K562 (cell line): Measurements from ENCODE around the gene RAB43. TPM values are rescaled to one million over a fixed set of nuclear protein-coding genes. Genes with fewer than 3 reads are reported as not detected.

ENCODE experiments used
- ATAC-seq: fragments of 200-7000 bp; cut with Tn5 transposase; 3 replicates; pipeline ENCODE4 v1.9.1; 2020; ENCODE audit warnings: moderate library complexity
- BruUV-seq: library from RNA; stranded (reverse); fragments of 400-500 nt; replicated peaks from 2 replicates; lab custom pipeline; 2021; lab: Mats Ljungman, UMichigan
- CTCF ChIA-PET: fragments of 300-600 bp; formaldehyde crosslinking; extraction: SDS; loops from one replicate; lab custom pipeline; 2021; ENCODE audit warnings: low intra/inter-chr PET ratio; lab: Yijun Ruan, JAX
- POLR2A ChIA-PET: fragments of 300-600, 350-650 bp; sonication (Branson Sonifier 250); formaldehyde crosslinking; extraction: SDS; loops from one replicate; lab custom pipeline; 2021; ENCODE audit warnings: antibody characterized with exemption, inconsistent platforms; lab: Yijun Ruan, JAX
- DNase-seq, 4 experiments: peaks; one replicate each; pipeline versions ENCODE4 v3.0.0 to v3.0.0-alpha.2; 2011 to 2018; ENCODE audit warnings: low spot score in 3 of 4, mixed read lengths in 3 of 4; ENCODE audit errors: extremely low read depth in 1 of 4
- FAIRE-seq: peaks from 2 replicates; lab custom pipeline; 2011; peaks lifted over from hg19 to GRCh38; lab: Jason Lieb, UNC
- H2AFZ ChIP-seq: 2 replicates; pipeline ENCODE4 v1.6.0; 2011; ENCODE audit warnings: low read depth, low read length, control low read depth, inconsistent platforms
- H3K27ac ChIP-seq: fragments of 200-600 bp; 3 replicates; pipeline ENCODE4 v1.8.0; 2011; ENCODE audit warnings: low read depth, mild to moderate bottlenecking, control low read depth, inconsistent platforms, low read length, moderate library complexity, mixed read lengths; ENCODE audit errors: extremely low read depth
- H3K27me3 ChIP-seq, 2 experiments: fragments of 300-600 bp in 1 of 2; 2 replicates in 1 of 2; 3 replicates in 1 of 2; pipeline versions ENCODE4 v1.6.0 to v1.8.0; 2011; ENCODE audit warnings: inconsistent platforms in 2 of 2, low read length in 2 of 2, mild to moderate bottlenecking in 1 of 2, mixed read lengths in 1 of 2, moderate library complexity in 1 of 2; ENCODE audit not compliant: control insufficient read depth in 2 of 2, insufficient read depth in 2 of 2
- H3K36me3 ChIP-seq: fragments of 300-600 bp; 3 replicates; pipeline ENCODE4 v1.8.0; 2011; ENCODE audit warnings: mild to moderate bottlenecking, low read length, inconsistent platforms; ENCODE audit not compliant: control insufficient read depth, insufficient read depth
- H3K4me1 ChIP-seq, 2 experiments: fragments of 200-600 bp in 1 of 2; replicated peaks in 1 of 2; 2 replicates in 1 of 2; 3 replicates in 1 of 2; pipeline versions ENCODE4 v1.5.1 to v1.8.0; 2011; ENCODE audit warnings: inconsistent platforms in 2 of 2, low read length in 2 of 2, mild to moderate bottlenecking in 1 of 2, mixed read lengths in 1 of 2, moderate library complexity in 1 of 2; ENCODE audit not compliant: control insufficient read depth in 2 of 2, insufficient read depth in 2 of 2
- H3K4me2 ChIP-seq: 2 replicates; pipeline ENCODE4 v1.6.1; 2011; ENCODE audit warnings: low read length, control low read depth, inconsistent platforms, mixed read lengths; ENCODE audit not compliant: insufficient read depth
- H3K4me3 ChIP-seq: fragments of 200-600 bp; sonication (generic), shearing (Covaris generic); 2 replicates; pipeline ENCODE4 v1.5.1; 2016; ENCODE audit warnings: control low read depth, inconsistent platforms
- H3K79me2 ChIP-seq: fragments of 200-600 bp; 3 replicates; pipeline ENCODE4 v1.8.0; 2011; ENCODE audit warnings: low read length, inconsistent platforms; ENCODE audit not compliant: control insufficient read depth, insufficient read depth
- H3K9ac ChIP-seq, 2 experiments: 2 replicates each; pipeline versions ENCODE4 v1.6.0 to v1.6.1; 2011; ENCODE audit warnings: low read depth in 2 of 2, low read length in 2 of 2, control low read depth in 1 of 2, inconsistent platforms in 1 of 2, mild to moderate bottlenecking in 1 of 2, mixed read lengths in 1 of 2; ENCODE audit not compliant: insufficient read depth in 1 of 2
- H3K9me1 ChIP-seq: one replicate; pipeline ENCODE4 v1.6.0; 2011; ENCODE audit warnings: inconsistent platforms, mild to moderate bottlenecking, low read length, moderate library complexity; ENCODE audit not compliant: control insufficient read depth, insufficient read depth
- H3K9me3 ChIP-seq: replicated peaks from 2 replicates; pipeline ENCODE4 v1.5.1; 2011; ENCODE audit warnings: low read depth, low read length, inconsistent platforms; ENCODE audit not compliant: control insufficient read depth, insufficient read depth
- H4K20me1 ChIP-seq: replicated peaks from 2 replicates; pipeline ENCODE4 v1.6.1; 2011; ENCODE audit warnings: low read length, inconsistent platforms, mixed read lengths; ENCODE audit not compliant: control insufficient read depth, insufficient read depth
- BCL6 ChIP-seq: fragments of 250-450 bp; sonication (Bioruptor Pico); IDR thresholded peaks from 2 replicates; pipeline ENCODE4 v1.4.0; 2020
- CSDE1 ChIP-seq, 2 experiments: fragments of 450-650 bp; IDR thresholded peaks; 2 replicates each; pipeline ENCODE4 v1.6.1; 2016; ENCODE audit warnings: mild to moderate bottlenecking in 1 of 2
- E2F3 ChIP-seq: fragments of 250-450 bp; sonication (Bioruptor Pico); IDR thresholded peaks from 2 replicates; pipeline ENCODE4 v1.4.0; 2020; ENCODE audit warnings: mild to moderate bottlenecking
- E2F4 ChIP-seq: sonication (generic); formaldehyde crosslinking; IDR thresholded peaks from 2 replicates; pipeline ENCODE4 v1.8.0; 2022; ENCODE audit warnings: mild to moderate bottlenecking, low read depth, missing genetic modification reagents
- EGR1 ChIP-seq: fragments of 450-650 bp; conservative IDR thresholded peaks from 2 replicates; pipeline ENCODE4 v1.6.1; 2017; ENCODE audit warnings: mild to moderate bottlenecking
- FOXP1 ChIP-seq: sonication (generic); formaldehyde crosslinking; IDR thresholded peaks from 2 replicates; pipeline ENCODE4 v1.8.0; 2022; ENCODE audit warnings: mild to moderate bottlenecking, missing genetic modification reagents
- GABPB1 ChIP-seq: sonication (generic); formaldehyde crosslinking; IDR thresholded peaks from 2 replicates; pipeline ENCODE4 v1.8.0; 2022; ENCODE audit warnings: mild to moderate bottlenecking, missing genetic modification reagents
- JUN ChIP-seq, 2 experiments: sonication (generic) in 1 of 2; formaldehyde crosslinking in 1 of 2; IDR thresholded peaks; 2 replicates each; pipeline versions ENCODE4 v1.6.1 to v1.8.0; 2012 to 2022; ENCODE audit warnings: borderline replicate concordance in 2 of 2, mild to moderate bottlenecking in 2 of 2, improper control_type of control experiment in 1 of 2, low read depth in 1 of 2, low read length in 1 of 2, missing genetic modification reagents in 1 of 2
- KDM4B ChIP-seq, 2 experiments: fragments of 450-650 bp in 1 of 2; sonication (generic) in 1 of 2; IDR thresholded peaks; 2 replicates each; pipeline ENCODE4 v1.6.1; 2016 to 2017; ENCODE audit warnings: borderline replicate concordance in 2 of 2, antibody characterized with exemption in 1 of 2, low read depth in 1 of 2, mild to moderate bottlenecking in 1 of 2
- PCBP2 ChIP-seq: fragments of 200-400 bp; formaldehyde crosslinking; IDR thresholded peaks from 2 replicates; pipeline ENCODE4 v1.6.1; 2018; ENCODE audit warnings: low read length, low read depth, mild to moderate bottlenecking, moderate library complexity; ENCODE audit not compliant: poor library complexity, severe bottlenecking
- PHF21A ChIP-seq: fragments of 450-650 bp; IDR thresholded peaks from 2 replicates; pipeline ENCODE4 v1.6.1; 2017; ENCODE audit warnings: low read depth, borderline replicate concordance
- RBFOX2 ChIP-seq: fragments of 200-400 bp; formaldehyde crosslinking; IDR thresholded peaks from 2 replicates; pipeline ENCODE4 v1.6.1; 2017; ENCODE audit warnings: low read depth, mild to moderate bottlenecking, low read length, moderate library complexity
- TCF15 ChIP-seq: fragments of 250-450 bp; sonication (Bioruptor Pico); IDR thresholded peaks from 2 replicates; pipeline ENCODE4 v1.8.0; 2022; ENCODE audit warnings: moderate library complexity, mild to moderate bottlenecking, inconsistent platforms
- YY1 ChIP-seq, 3 experiments: IDR thresholded peaks; 2 replicates each; pipeline ENCODE4 v1.6.1; 2011; ENCODE audit warnings: low read length in 2 of 3, mild to moderate bottlenecking in 2 of 3, moderate library complexity in 2 of 3, borderline replicate concordance in 1 of 3, control low read depth in 1 of 3, low read depth in 1 of 3; ENCODE audit not compliant: insufficient read depth in 3 of 3, insufficient replicate concordance in 2 of 3, control insufficient read depth in 1 of 3, insufficient read length in 1 of 3; ENCODE audit errors: extremely low read depth in 1 of 3
- ZBTB17 ChIP-seq: fragments of 450-650 bp; formaldehyde crosslinking; IDR thresholded peaks from 2 replicates; pipeline ENCODE4 v1.4.0; 2020; ENCODE audit warnings: mild to moderate bottlenecking
- ZNF639 ChIP-seq, 2 experiments: fragments of 200-800 bp in 1 of 2; sonication (Bioruptor generic) in 1 of 2; sonication (generic) in 1 of 2; formaldehyde crosslinking in 1 of 2; IDR thresholded peaks in 1 of 2; conservative IDR thresholded peaks in 1 of 2; 2 replicates each; pipeline versions ENCODE4 v1.5.0 to v1.6.1; 2016 to 2020; ENCODE audit warnings: missing compliant biosample characterization in 1 of 2, missing genetic modification characterization in 1 of 2, missing genetic modification reagents in 1 of 2
- WGBS: fragments of 100-300 bp; shearing (Covaris generic); methylation state at CpG from one replicate; pipeline ENCODE4 v1.1.6; 2016; ENCODE audit warnings: low coverage, mixed read lengths; ENCODE audit not compliant: insufficient coverage; ENCODE audit errors: missing lambda C conversion rate; 5-methylcytosine and 5-hydroxymethylcytosine counted together
- in situ Hi-C: fragments of 300-500 bp; cut with MboI; formaldehyde crosslinking; loops from 4 replicates; pipeline ENCODE4 v1.15.0; 2018; ENCODE audit warnings: inconsistent platforms, mixed read lengths
- intact Hi-C: fragments of 100-400 bp; cut with micrococcal nuclease; formaldehyde crosslinking; loops from 2 replicates; pipeline ENCODE4 v1.14.2; 2022
- polyA plus RNA-seq, 8 experiments: library from polyadenylated mRNA; depleted of rRNA in 4 of 8; stranded (reverse) in 5 of 8; unstranded in 3 of 8; fragments of >200 nt; fragmentation: Nextera tagmentation in 2 of 8; fragmentation: Illumina TruSeq in 1 of 8; extraction: Ambion mirVana in 2 of 8; extraction: Trizol in 1 of 8; gene quantifications; 2 replicates each; pipeline versions ENCODE4 v1.2.1 to v1.2.3, GENCODE V29; 2011 to 2014; ENCODE audit warnings: inconsistent platforms in 1 of 8, missing spikeins in 1 of 8
- total RNA-seq, 7 experiments: library from RNA; depleted of rRNA in 6 of 7; stranded (reverse); fragments of >200 nt in 6 of 7; fragmentation: Illumina TruSeq in 2 of 7; extraction: Trizol in 2 of 7; gene quantifications; 2 replicates each; pipeline versions ENCODE4 v1.2.1 to v1.2.3, GENCODE V29; 2011 to 2021; ENCODE audit warnings: low replicate concordance in 1 of 7

The RAB43 gene
- total and polyA plus RNA-seq, 9 of the 15 experiments (the other 6 are each of a cell fraction or from before 2014, with no cell fraction given), result 0.04 to 6.8 (median 1.7) TPM; not detected in 2

GRCh38 chr3:129070086-129070885 is 51.3 kb downstream of the RAB43 start:
- no peak overlapping the region for H3K27ac ChIP-seq
- H3K9me1 ChIP-seq, result no peaks in the 10 kb centered on the region
- ChIA-PET CTCF (no interaction called here), POLR2A (interaction anchor here (0.6 kb wide), 1 partner anchor 36 kb away, joined by 3 read pairs; no protein-coding TSS in a partner anchor)
- intact Hi-C loops, result no loop called here
- BruUV-seq, result no TSS peak
- H3K4me3 ChIP-seq, result no peak overlapping the region
- no peak for DNase-seq
- no peaks in the 10 kb centered on the region for H3K27me3 ChIP-seq
- H3K4me1 ChIP-seq, result no peaks in the 10 kb centered on the region; a peak in 1 of 5 replicates
- H3K9ac ChIP-seq, result no peak overlapping the region
- H3K9me3 ChIP-seq, result no peaks in the 10 kb centered on the region
- no peak for FAIRE-seq
- no peaks in the 10 kb centered on the region for H3K79me2 ChIP-seq
- H3K36me3 ChIP-seq, result no peaks in the 10 kb centered on the region
- no peak overlapping the region for H3K4me2 ChIP-seq
- no peak for ATAC-seq
- no peaks in the 10 kb centered on the region for H4K20me1 ChIP-seq
- 0 out of 2 replicates have a peak overlapping the region, but pooled peaks have one; percentile 23 for H2AFZ ChIP-seq
- in situ Hi-C loops, result no loop called here
- 13% methylated on average over 4 of the region's 8 CpGs for WGBS
- TF ChIP-seq RBFOX2 (no peak), KDM4B (IDR thresholded peaks at IDR 0.05; ENCODE audit: borderline replicate concordance in 2 of 2, low read depth in 1 of 2) (no peak), CSDE1 (IDR thresholded peaks at IDR 0.05) (no peak), E2F4 (no peak), JUN (IDR thresholded peaks at IDR 0.05; ENCODE audit: borderline replicate concordance, low read depth, low read length) (no peak), JUN (CRISPR knock-in tag; IDR thresholded peaks at IDR 0.05; ENCODE audit: borderline replicate concordance) (no peak), YY1 (IDR thresholded peaks at IDR 0.05; ENCODE audit: borderline replicate concordance in 1 of 3, control insufficient read depth in 1 of 3, extremely low read depth in 1 of 3, insufficient read depth in 3 of 3, insufficient read length in 1 of 3, insufficient replicate concordance in 2 of 3, low read depth in 1 of 3, low read length in 2 of 3) (no peak), ZNF639 (CRISPR knock-in tag; conservative IDR thresholded peaks at IDR 0.05 in 1 of 2, IDR thresholded peaks at IDR 0.05 in 1 of 2) (no peak), FOXP1 (CRISPR knock-in tag) (no peak), ZBTB17 (CRISPR knock-in tag) (no peak), GABPB1 (CRISPR knock-in tag) (no peak), E2F3 (CRISPR knock-in tag) (no peak), PHF21A (no peak), EGR1 (no peak), TCF15 (CRISPR knock-in tag) (no peak), PCBP2 (no peak), BCL6 (CRISPR knock-in tag) (no peak)
